GM19467 (cell line): Measurements from ENCODE around the gene C4A.
"Not testable (repeated sequence)": the region's sequence is repeated elsewhere in the genome, so short reads cannot be mapped to it uniquely, and the experiment has no call there.

ENCODE experiments used
- ATAC-seq: cut with Tn5 transposase; IDR thresholded peaks from one replicate; pipeline ENCODE4 v1.9.1; 2021; ENCODE audit warnings: mild to moderate bottlenecking, moderate library complexity; ENCODE audit not compliant: unreplicated experiment

Gene C4A

DNA sequence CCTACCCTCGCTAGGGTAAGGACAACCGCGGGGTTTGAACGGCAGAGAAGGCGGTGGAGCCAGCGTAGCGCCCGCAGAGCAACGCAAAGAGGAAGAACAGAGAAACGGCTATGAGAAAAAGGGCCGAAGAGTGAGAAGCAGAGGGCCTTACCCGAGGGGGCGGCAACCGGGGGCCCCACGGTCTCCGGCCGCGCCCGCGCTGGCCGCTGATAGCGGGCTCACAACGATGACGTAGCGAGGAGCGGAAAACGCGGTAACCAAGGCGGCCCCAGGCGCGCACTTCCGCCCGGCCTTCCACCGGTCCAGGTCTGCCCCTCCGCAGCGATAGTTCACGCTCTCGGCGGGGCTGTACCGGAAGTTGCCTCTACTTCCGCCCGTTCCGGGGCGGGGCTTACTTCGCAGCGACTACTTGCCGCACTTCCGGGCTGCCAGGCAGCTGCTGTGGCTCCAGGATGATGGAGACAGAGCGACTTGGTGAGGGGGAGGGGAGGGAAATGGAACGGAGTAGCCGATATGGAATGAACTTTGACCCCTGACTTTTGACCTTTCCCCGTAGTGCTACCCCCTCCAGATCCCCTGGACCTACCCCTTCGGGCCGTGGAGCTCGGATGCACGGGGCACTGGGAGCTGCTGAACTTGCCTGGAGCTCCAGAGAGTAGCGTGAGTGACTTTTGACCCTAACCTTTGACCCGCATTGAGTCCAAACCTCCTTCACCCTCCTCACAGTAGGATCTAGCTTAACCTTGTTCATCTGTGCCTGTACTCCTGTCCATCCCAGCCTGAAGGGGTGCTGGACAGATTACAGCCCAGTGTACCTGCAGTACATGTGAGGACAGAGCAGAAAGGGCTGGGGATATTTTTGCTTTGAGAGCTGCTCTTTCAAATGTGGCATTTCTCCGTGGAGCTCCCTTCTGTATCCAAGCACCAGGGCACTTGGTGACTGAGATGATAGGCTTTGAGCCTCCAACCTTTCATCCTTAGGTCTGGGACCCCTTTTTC, 22.8 kb upstream of the C4A start, which contains the start of the genes NELFE and SKIC2:
Gene NELFE, minus strand, starts transcription at position 231 of the 999 bp plus-strand sequence. CDS start 525 bp downstream, outside the sequence.
Gene SKIC2, plus strand, starts transcription at position 435 of the 999 bp plus-strand sequence. Its CDS starts 18 bp downstream, at position 453.
- peak; percentile 92 for ATAC-seq

DNA sequence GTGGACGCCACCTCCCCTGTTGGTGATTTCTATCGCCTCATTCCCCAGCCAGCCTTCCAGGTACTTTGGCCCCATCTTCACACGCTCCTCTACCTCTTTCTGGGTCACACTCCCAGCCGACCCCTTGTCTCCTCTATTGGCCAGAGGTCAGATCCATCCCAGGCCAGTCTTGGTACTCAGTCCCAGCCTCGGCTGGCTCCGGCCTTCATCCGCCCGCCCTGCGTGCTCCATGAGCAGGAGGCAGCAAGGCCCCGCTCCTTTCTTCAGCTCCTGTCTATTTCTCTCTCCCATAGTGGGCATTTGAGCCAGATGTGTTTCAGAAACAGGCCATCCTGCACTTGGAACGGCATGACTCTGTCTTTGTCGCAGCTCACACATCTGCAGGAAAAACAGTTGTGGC, 20.2 kb upstream of the C4A start:
- no peak for ATAC-seq

DNA sequence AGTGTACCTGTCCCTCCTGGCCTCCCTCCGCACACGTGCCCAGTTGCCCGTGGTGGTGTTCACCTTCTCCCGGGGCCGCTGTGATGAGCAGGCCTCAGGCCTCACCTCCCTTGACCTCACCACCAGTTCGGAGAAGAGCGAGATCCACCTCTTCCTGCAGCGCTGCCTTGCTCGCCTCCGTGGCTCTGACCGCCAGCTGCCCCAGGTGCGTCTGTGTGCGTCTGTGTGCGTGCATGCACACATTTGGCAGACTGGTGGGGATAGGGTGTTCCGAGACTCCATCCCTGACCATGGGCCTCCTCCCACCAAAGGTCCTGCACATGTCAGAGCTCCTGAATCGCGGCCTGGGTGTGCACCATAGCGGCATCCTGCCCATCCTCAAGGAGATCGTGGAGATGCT, 17.9 kb upstream of the C4A start:
- ATAC-seq = no peak

DNA sequence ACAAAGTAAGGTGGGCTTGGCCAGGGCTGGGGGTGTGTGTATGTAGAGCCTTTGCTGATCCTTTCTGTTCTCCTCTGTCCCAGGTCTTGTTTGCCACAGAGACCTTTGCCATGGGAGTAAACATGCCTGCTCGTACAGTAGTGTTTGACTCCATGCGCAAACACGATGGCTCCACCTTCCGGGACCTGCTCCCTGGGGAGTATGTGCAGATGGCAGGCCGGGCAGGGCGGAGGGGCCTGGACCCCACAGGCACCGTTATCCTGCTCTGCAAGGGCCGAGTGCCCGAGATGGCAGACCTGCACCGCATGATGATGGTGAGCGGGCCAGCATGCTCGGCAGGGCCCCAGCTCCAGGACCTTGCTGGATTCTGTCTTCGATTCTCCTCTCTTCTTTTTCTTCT, 16.2 kb upstream of the C4A start:
- ATAC-seq = no peak

DNA sequence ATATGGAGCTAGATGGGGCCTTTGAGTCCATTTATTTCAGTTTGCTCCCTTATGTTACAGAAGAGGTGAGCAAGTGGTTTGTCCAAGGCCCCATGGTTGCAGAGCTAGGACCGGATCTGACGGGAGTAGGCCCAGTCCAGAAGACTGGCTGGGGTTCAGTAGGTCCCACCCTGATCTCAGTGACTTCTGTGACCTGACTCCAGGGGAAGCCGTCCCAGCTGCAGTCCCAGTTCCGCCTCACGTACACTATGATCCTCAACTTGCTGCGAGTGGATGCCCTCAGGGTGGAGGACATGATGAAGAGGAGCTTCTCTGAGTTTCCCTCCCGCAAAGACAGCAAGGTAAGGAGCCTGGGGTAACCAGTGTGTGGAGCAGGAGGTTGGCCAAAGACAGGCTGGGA, 15.4 kb upstream of the C4A start:
- ATAC-seq = no peak

DNA sequence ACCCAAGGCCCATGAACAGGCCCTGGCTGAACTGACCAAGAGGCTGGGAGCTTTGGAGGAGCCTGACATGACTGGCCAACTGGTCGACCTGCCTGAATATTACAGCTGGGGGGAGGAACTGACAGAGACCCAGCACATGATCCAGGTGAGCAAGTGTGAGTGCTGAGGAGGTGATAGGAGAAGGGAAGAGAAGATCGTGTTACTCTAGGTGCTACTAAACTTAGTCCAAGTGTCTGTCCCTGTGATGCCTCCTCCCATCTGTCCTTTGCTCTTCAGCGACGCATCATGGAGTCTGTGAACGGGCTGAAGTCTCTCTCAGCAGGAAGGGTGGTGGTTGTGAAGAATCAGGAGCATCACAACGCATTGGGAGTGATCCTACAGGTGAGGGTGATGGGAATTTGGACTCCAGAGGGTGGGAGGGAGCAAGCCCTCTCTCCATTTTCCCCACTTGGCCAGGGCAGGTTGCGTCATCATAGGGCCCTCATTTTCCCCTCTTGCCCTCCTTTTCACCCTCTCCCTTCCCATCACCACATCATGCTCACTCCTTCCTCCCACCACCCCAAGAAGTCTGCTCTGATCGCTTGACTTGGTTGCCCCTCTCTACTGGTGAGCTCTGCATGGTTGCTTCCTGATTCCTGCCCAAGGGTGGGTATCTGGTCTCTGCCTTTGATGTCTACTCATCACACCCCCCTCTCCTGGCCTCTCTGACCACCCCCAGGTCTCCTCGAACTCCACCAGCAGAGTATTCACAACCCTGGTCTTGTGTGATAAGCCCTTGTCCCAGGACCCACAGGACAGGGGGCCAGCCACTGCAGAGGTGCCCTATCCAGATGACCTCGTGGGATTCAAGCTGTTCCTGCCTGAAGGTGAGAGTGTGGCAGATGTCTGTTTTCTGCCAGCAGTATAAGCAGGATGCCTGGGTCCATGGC, 14.6 kb upstream of the C4A start:
- ATAC-seq = no peak

DNA sequence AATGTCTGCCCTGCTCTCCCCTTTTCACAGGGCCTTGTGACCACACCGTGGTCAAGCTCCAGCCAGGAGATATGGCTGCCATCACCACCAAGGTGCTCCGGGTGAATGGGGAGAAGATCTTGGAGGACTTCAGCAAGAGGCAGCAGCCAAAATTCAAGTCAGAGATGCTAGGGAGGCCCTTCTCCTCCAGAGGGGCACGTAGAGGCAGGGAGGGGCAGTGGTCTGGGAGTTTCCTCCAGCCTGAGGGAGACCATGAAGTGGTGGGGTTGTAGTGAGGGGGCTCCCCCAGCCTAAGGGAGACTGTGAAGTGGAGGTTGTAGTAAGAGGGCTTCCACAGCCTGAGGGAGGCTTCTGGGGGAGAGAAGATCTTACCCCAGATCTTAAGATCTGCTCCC, 13.9 kb upstream of the C4A start:
- ATAC-seq = no peak

DNA sequence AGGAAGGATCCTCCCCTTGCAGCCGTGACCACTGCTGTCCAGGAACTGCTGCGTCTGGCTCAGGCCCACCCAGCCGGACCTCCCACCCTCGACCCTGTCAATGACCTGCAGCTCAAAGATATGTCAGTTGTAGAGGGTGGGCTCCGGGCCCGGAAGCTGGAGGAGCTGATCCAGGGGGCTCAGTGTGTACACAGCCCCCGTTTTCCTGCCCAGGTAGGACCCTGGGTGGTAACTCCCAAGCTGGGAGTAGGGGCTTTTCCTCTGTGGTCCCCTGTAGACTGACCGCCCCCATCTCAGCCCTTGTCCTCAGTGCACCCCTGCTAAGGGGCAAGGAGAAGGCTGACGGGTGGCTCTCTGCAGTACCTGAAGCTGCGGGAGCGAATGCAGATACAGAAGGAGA, 13.5 kb upstream of the C4A start:
- ATAC-seq = no peak

DNA sequence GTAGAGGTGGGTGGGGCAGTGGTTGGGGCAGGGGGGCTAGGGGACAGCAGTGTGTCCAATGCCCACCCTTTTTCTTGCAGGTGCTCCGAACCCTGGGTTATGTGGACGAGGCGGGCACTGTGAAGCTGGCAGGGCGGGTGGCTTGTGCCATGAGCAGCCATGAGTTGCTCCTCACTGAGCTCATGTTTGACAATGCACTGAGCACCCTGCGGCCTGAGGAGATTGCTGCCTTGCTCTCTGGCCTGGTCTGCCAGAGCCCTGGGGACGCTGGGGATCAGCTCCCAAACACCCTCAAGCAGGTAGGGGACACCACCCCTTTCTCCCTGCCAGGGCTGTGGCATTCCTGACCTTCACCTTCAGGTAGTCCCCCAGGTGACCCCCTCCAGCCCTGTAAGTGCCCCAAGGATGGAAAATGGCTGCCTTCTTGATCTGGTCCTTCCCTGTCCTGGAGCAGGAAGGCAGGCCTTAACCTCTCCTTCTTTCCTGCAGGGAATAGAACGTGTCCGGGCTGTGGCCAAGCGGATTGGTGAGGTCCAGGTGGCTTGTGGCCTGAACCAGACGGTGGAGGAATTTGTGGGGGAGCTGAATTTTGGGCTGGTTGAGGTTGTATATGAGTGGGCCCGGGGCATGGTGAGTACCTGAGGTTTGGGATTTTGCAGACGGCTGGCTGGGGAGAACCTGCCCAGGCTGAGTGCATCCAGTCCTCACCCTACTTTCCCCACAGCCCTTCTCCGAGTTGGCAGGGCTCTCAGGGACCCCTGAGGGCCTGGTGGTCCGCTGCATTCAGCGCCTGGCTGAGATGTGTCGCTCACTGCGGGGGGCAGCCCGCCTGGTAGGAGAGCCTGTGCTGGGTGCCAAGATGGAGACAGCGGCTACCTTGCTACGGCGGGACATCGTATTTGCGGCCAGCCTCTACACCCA, 12.8 kb upstream of the C4A start:
- no peak for ATAC-seq

DNA sequence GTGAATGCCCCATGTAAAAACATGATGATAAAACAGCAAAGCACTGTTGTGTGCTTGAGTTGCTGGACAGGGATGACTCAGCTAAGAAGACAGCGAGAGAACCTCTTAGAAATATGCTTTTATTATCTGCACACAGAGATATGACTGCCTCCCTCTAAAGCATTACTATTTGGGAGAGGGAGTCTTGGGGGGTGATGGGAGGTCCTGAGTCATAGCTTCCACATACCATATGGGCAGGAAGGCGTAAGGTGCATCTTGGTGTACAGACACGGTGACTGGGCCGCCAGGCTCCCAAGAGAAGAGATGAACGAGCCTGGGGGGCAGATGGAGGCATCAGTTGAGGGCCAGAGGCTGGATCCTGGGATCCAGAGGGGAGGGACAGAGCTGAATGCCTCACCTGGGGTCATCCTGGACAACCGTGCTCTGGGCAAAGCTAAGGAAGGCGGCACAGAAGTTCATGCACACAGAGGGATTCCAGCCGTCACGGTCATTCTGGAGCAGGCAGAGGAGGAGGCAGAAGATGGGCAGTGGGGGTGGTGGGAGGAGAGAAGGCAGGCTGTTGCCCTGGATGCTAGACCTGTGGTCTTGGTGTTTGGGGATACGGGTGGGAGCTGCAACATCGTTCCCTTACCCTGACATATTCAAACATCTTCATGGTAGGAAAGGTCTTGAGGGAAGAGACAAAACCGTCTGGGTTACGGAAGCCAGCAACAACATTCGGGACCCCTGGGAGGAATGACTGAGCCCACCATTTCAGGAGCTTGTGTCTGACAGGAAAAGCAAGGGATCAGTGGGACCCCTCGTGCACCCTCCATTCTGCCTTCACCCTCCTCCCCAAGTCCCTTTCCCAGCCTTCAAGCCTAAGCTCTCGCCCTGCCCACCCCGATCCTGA, 11.9 kb upstream of the C4A start:
- ATAC-seq = no peak

DNA sequence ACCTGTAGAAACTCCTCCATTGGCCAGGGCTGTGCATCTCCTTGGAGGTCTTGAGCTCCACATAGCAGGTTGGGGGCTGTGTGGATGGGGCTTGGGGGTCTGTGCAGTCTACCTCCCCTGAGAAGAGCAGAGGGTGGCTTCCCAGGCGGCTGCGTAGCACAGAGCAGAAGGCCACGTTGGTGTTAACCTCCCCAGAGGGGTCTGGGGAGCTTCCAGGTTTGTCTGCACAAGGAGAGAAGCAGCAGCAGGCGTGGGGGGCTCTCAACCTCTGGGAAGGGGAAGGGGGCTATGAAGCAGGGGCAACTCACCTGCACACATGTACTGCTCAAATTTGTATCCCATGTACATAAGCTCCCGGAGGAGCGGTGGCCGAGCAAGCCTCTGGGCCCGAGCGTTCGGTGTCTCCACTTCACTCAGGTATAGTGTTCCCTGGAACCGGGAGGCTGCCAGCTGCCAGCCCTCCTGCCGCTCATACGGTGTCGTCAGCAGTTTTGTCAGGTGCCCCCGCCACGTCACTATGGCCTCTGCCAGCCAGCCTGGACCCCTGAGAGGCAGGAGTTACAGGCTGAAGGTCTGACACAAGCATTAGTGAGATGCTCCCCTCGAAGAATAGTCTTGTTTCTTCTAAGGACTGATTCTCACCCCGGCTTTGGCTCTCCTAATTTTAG, 11.1 kb upstream of the C4A start:
- no peak for ATAC-seq

DNA sequence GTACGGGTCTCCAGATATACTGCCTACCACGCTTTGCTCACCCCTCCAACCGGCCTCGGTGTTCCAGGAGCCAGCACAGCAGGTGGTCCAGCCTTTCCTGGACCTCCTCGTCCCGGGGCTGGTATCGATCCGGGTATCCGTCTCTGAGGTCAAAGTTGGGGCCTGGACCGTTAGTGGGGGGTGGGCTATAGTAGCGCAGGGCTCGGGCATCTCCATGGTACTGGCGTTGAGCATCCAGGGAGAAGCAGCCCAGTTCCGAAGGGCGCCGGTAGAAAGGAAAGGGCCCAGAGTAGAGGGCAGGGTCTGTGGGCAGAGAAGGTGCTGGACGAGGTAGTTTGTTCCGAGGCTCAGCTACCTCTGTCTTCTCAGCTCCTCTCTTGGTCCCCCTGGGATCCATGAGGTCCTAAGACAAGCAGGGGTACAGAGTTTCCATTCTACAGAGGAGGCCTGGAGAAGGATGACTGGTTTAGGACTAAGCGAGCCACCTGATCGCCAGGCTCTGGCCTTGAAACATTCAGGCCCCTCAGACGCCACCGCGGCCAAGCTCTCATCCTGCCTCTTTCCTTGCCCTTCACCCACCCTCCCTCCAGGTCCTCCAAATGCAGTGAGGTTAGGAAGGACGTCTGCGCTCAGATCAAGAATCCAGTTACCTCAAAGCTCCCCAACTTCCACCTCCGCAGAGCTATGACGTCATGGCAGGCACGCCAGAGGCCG, 10.4 kb upstream of the C4A start:
- ATAC-seq = no peak

DNA sequence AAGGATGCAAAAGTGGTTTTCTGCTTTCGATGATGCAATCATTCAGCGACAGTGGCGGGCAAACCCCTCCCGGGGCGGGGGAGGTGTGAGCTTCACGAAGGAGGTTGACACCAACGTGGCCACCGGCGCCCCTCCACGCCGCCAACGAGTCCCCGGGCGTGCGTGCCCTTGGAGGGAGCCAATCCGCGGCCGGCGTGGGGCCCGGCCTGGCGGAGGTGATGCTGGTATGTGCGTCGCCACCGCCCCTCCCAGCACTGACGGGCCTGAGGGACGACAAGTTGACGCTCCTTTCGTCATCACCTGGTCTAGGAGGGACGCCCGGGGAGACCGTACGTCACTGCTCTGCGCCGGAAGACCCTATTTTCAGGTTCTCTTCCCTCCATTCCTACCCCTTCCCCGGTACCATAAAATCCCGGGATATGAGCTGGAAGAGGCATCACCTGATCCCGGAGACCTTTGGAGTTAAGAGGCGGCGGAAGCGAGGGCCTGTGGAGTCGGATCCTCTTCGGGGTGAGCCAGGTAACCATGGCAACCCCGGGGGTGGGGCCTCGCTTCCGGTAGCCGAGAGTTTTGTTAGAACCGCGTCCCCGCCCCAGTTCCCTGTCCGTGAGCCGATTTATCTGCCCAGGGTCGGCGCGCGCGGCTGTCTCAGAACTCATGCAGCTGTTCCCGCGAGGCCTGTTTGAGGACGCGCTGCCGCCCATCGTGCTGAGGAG, 9.7 kb upstream of the C4A start, which contains the start of gene DXO:
Gene DXO, minus strand, starts transcription at position 146 of the 716 bp plus-strand sequence. CDS start 463 bp downstream, outside the sequence.
- ATAC-seq = peak; percentile 85

DNA sequence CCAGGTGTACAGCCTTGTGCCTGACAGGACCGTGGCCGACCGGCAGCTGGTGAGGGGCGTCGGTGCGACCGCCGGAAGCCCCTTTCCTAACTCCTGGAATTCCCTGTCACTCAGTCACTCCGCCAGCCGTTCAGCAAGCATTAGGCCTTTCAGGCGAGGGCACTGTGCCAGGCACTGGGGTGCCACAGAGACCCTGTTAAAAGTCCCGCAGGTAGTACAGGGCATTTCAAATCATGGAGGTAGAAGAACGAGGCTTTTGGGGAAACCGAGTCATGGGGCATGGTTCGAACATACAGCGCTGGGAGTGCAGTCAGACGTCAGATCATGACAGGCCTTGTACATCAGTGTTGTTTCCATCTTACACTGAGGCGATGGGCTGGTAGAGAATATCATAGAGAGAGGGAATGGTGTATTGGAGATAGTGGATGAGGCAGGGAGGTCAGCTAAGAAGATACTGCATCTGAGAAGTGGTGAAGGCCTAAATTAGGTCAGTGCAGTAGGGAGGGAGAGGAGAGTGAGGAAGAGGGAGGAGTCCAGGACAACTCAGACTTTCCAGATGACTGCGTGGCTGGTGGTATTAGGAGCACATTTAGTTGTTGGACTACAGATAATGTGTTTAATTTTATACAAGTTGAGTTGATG, 9.0 kb upstream of the C4A start:
- no peak for ATAC-seq

DNA sequence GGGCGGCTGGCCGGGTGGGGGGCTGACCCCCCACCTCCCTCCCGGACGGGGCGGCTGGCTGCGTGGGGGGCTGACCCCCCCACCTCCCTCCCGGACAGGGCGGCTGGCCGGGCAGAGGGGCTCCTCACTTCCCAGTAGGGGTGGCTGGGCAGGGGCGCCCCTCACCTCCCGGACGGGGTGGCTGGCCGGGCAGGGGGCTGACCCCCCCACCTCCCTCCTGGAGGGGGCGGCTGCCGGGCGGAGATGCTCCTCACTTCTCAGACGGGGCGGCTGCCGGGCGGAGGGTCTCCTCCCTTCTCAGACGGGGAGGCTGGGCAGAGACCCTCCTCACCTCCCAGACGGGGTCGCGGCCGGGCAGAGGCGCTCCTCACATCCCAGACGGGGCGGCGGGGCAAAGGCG, 5.8 kb upstream of the C4A start:
- ATAC-seq = not testable (repeated sequence)

DNA sequence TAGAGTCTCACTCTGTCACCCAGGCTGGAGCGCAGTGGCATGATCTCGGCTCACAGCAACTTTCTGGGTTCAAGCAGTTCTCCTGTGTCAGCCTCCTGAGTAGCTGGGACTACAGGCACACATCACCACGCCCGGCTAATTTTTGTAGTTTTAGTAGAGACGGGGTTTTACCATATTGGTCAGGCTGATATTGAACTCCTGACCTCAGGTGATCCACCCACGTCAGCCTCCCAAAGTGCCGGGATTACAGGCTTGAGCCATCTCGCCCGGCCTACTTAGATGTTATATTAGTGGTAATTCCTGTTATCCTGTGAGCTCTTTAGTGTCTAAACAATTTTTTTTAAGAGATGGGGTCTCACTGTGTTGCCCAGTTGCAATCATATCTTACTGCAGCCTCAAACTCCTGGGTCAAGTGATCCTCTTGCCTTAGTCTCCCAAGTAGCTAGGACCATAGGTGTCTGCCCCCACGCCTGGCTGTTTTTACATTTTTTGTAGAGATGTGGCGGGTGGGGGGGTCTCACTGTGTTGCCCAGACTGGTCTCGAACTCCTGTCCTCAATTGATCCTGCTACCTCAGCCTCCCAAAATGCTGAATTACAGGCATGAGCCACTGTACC, 3.9 kb upstream of the C4A start:
- no peak for ATAC-seq
